NCI-H1048 (cell line): ENCODE data around the gene TNFRSF6B.

Source experiments
- DNase-seq: peaks from one replicate; lab custom pipeline; 2025; lab: John Stamatoyannopoulos, UW

The TNFRSF6B gene

GRCh38 chr20:63737945-63738686, 41.7 kb downstream of the TNFRSF6B start:
- DNase-seq: no peak

GRCh38 chr20:63738687-63739129, 42.3 kb downstream of the TNFRSF6B start:
- no peak for DNase-seq

- DNase-seq: peak; percentile 47
These were observed 42.9 kb downstream of the TNFRSF6B start, which contains the start of gene SLC2A4RG for GRCh38 chr20:63739130-63740069. TSS of gene SLC2A4RG (plus strand) at chr20:63739776. CDS start at chr20:63739913, 137 bp downstream.

DNA sequence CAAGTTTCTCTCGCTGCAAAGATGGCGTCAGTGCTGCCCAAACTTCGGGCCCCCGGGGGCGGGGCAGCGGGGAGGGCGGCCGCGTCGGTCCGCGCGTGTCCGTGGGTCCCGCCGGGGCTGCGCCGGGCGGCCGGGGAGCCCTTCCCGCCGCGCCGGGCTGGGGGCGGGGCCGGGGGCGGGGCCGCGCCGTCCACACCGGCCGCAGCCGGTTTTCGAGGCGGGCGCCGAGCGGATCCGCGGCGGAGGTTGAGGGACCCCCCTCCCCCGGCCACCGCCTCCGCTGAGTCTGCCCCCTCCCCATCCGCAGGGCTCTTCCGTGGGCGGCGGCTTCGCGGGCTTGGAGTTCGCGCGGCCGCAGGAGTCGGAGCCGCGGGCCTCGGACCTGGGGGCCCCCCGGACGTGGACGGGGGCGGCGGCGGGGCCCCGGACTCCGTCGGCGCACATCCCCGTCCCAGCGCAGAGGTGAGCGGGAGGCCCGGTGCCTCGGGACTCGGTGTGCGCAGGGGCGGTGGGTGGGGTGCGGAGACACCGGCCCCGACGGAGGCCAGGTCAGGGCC, 43.7 kb downstream of the TNFRSF6B start:
- DNase-seq: no peak

DNA sequence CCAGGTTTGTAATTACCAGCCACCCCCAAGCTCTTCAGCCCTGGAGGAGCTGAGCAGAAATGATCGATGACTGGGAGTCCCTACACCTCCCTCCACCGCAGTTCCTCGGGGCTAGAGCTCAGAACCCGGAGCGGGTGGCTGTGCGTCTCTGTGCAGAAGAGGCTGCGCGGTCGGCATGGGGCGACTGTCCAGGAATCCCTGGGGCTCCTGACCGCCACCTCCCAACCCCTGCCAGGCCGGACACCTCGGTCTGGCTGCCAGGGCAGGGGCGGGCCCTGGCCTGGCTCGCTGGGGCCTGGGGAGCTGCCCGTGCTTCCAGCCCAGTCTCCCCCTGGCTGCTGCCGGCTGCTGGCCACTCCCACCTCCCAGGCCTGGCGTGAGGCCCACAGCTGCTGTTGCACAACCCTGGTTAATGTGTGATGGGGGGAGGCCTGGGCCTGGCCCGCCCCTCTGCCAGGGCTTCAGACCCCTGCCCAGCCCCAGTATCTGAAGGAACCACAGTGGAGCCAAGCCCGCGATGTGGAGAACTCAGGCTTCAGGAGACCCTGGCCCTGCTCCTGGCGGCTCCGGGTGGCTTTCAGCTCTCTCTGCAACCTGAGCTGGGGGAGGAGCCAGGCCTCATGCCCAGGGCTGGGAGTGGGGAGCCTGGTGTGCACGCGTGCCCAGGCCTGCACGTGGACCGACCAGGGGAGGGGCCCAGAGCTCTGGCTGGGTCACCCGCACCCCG, 44.3 kb downstream of the TNFRSF6B start:
- peak; percentile 48 for DNase-seq

DNA sequence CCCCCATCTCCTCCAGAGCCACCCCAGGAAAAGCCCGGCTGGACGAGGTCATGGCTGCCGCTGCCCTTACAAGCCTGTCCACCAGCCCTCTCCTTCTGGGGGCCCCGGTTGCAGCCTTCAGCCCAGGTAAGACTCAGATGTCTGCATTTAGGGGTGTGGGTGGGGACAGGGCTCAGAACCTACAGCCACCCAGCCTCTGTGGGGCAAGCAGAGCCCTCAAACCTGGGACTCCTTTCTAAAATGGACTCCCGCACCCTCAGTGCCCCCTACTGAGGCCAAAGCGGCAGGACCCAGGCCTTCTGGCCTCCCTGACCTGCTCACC, 44.9 kb downstream of the TNFRSF6B start:
- no peak for DNase-seq

DNA sequence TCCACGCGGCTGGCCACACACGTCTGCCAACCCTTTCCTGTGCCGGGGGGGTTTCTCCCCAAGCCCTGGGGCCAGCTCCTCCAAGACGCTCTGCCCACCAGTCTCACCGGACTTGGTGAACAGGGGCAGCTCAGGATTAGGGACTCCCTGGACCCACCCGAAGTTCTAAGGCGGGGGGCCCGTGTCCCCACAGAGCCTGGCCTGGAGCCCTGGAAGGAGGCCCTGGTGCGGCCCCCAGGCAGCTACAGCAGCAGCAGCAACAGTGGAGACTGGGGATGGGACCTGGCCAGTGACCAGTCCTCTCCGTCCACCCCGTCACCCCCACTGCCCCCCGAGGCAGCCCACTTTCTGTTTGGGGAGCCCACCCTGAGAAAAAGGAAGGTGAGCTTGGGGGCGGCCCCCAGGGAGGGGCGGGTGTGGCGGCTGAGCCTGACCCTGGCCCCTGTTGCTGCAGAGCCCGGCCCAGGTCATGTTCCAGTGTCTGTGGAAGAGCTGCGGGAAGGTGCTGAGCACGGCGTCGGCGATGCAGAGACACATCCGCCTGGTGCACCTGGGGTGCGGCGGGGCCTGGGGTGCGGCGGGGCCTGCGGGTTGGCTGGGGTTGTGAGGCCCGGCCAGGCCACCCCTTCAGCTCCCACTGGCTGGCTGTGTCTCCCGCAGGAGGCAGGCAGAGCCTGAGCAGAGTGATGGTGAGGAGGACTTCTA, 45.4 kb downstream of the TNFRSF6B start:
- DNase-seq: no peak

DNA sequence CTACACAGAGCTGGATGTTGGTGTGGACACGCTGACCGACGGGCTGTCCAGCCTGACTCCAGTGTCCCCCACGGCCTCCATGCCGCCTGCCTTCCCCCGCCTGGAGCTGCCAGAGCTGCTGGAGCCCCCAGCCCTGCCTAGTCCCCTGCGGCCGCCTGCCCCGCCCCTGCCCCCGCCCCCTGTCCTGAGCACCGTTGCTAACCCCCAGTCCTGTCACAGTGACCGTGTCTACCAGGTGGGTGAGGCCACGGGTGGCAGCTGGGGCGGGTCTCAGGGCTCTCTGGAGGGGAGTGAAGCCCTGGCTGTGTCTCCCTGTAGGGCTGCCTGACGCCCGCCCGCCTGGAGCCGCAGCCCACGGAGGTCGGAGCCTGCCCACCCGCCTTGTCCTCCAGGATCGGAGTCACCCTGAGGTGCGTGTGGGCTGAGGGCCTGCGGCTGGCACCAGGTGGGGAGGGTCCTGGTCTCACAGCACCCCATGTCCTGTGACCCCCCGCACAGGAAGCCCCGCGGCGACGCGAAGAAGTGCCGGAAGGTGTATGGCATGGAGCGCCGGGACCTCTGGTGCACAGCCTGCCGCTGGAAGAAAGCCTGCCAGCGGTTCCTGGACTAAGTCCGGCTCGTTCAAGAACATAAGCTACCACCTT, 46.1 kb downstream of the TNFRSF6B start:
- DNase-seq: no peak

- no peak for DNase-seq
These were observed 46.9 kb downstream of the TNFRSF6B start for GRCh38 chr20:63743210-63743970.

GRCh38 chr20:63744158-63744557, 47.7 kb downstream of the TNFRSF6B start:
- no peak for DNase-seq

DNA sequence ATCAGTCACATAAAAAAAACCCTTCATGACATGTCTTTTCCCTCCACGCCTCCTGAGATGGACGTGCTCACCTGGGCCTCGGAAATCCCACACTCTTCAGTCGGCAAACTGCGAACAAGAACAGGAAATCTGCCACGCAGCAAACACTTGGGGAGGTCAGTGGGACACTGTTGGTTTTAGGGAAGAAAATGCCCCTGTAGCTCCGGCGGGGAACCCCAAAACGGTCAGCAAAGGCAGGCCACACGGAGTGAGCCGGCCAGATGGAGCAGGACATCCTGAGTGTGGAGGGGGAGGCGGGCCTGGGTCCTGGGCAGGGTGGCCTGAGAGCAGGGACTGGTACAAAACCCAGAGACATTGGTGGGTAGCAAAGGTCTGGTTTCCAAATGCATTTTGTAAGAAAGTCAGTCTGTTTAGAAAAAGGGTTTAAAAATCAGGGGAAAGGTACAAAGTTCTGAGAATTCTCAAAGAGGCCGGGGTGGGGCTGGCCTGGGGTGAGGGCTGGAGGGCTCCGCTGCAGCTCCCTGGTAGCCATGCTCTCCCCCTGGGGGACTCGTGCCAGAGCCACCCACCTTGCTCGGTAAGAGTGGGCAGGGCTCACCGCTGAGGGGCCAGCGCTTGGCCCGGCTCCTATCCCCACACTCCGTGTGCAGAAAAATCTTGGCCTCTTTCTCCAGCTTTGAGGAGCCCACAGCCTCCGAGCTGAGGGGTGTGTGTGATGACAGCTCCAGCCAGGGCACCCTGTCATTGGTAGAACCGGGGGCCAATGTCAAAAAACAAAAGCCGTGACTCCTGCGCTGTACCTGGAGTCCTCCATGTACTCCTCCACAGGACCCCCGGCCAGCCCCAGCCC, 48.3 kb downstream of the TNFRSF6B start:
- no peak for DNase-seq

DNA sequence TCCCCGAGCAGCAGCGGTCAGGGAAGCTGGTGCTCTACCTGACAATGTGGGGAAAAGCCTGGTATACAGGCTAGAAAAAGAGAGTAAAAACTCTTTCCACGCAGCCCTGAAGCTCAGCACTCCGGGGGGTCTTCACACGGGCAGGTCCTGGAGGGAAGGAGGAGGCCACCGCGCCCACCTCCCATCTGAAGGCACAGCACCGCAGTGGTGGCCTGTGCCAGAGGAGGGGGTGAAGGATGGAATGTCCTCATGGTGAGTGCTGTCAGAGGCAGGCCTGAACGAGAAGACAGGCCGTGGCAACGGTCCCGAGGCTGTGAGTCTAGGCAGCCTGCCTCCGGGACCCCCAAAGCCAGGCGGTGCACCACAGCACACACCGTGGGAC, 49.0 kb downstream of the TNFRSF6B start:
- DNase-seq: no peak

- DNase-seq: no peak
These were observed 49.7 kb downstream of the TNFRSF6B start for GRCh38 chr20:63745961-63746731.

DNA sequence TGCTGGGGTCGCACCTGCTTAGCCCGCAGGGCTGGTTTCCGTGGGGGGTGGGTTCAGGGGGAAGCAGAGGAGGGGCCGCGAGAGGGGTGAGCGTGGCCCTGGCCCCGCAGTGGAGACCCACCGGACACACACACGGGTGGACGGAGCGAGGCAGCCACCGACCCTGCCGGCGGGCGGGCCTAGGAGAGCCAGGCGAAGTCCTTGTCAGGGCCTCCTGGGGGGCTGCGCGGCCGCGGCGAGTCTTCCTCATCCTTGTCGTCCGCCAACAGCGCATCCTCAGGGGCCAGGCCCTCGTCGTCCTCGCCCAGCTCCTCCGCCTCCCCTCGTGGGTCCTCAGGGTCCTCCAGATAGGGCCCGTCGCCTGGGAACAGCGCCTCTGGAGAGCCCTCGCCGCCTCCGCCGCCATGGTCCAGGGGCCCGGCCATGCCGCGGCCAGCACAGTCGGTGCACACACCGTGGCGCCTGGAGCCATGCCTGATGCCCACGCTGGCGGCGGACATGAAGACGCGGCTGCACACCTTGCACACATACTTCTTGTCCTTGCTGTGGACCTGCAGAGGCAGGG, 50.4 kb downstream of the TNFRSF6B start:
- DNase-seq: no peak

DNA sequence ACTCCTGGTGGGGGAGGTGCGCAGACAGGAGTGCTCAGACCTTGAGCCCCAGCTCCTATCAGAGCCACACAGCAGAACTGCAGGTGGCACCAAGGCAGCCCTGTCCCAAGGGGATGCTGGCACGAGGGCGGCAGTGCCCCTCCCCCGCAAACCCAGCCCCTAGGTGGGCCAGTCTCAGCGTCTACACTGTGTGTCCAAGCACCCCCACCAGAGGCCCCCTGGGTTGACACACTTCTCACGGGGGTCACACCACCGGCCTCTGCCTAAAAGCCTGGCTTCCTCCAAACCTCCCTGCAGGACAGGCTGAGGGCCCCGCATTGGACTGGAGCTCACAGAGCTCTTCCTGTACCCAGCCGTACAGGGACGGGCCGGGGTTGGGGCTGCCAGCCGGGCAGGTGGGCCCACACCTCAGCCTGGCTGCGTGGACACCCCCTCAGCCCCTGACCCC, 51.2 kb downstream of the TNFRSF6B start:
- DNase-seq: no peak
